HL-60 (cell line): Measurements from ENCODE around the gene IL25.

Experiments used
- POLR2AphosphoS5 ChIP-seq: IDR thresholded peaks from 2 replicates; pipeline ENCODE4 v1.6.1; 2012; ENCODE audit warnings: low read depth
- TF ChIP-seq, protein P1 (sequence below): IDR thresholded peaks from 2 replicates; pipeline ENCODE4 v1.6.1; 2012; ENCODE audit warnings: low read depth; ENCODE audit not compliant: insufficient replicate concordance
- TF ChIP-seq, protein P2 (sequence below): IDR thresholded peaks from one replicate; pipeline ENCODE4 v1.5.1; 2011; ENCODE audit warnings: low read length, control low read depth, inconsistent platforms; ENCODE audit not compliant: insufficient read depth

DNA sequence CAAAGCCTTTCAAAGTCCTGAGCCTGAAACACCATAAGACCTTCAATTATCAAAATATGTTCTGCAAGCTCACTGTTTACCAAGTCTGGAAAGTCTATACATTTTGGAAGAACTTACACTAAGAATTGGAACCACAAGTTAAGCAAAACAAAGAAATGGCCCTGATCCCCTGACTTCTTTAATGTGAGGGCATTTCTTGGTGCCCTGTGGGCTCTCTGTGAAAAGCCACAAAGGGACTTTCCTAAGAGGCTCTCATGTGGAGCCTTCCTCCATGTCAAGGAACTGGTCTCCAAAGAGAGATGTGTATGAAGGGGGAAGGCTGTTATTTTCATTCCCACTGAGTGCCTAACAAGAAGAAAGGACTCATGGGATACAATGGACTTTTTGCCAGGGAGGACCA lies 49.0 kb downstream of the IL25 start:
- TF ChIP-seq, protein P1, sequence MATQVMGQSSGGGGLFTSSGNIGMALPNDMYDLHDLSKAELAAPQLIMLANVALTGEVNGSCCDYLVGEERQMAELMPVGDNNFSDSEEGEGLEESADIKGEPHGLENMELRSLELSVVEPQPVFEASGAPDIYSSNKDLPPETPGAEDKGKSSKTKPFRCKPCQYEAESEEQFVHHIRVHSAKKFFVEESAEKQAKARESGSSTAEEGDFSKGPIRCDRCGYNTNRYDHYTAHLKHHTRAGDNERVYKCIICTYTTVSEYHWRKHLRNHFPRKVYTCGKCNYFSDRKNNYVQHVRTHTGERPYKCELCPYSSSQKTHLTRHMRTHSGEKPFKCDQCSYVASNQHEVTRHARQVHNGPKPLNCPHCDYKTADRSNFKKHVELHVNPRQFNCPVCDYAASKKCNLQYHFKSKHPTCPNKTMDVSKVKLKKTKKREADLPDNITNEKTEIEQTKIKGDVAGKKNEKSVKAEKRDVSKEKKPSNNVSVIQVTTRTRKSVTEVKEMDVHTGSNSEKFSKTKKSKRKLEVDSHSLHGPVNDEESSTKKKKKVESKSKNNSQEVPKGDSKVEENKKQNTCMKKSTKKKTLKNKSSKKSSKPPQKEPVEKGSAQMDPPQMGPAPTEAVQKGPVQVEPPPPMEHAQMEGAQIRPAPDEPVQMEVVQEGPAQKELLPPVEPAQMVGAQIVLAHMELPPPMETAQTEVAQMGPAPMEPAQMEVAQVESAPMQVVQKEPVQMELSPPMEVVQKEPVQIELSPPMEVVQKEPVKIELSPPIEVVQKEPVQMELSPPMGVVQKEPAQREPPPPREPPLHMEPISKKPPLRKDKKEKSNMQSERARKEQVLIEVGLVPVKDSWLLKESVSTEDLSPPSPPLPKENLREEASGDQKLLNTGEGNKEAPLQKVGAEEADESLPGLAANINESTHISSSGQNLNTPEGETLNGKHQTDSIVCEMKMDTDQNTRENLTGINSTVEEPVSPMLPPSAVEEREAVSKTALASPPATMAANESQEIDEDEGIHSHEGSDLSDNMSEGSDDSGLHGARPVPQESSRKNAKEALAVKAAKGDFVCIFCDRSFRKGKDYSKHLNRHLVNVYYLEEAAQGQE = no peak
- TF ChIP-seq, protein P2, sequence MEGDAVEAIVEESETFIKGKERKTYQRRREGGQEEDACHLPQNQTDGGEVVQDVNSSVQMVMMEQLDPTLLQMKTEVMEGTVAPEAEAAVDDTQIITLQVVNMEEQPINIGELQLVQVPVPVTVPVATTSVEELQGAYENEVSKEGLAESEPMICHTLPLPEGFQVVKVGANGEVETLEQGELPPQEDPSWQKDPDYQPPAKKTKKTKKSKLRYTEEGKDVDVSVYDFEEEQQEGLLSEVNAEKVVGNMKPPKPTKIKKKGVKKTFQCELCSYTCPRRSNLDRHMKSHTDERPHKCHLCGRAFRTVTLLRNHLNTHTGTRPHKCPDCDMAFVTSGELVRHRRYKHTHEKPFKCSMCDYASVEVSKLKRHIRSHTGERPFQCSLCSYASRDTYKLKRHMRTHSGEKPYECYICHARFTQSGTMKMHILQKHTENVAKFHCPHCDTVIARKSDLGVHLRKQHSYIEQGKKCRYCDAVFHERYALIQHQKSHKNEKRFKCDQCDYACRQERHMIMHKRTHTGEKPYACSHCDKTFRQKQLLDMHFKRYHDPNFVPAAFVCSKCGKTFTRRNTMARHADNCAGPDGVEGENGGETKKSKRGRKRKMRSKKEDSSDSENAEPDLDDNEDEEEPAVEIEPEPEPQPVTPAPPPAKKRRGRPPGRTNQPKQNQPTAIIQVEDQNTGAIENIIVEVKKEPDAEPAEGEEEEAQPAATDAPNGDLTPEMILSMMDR = no peak
- TF ChIP-seq POLR2AphosphoS5 = no peak
